Activated CD8-positive, alpha-beta T cell treated with anti-CD3 and anti-CD28 coated beads for 36 hours (primary cell): ENCODE results near the gene DNMBP. TPM values are rescaled to one million over a fixed set of nuclear protein-coding genes. Genes with fewer than 3 reads are reported as not detected.
"Not testable (repeated sequence)": the region's sequence is repeated elsewhere in the genome, so short reads cannot be mapped to it uniquely, and the experiment has no call there.

Experiments
- ATAC-seq: fragments of 200-7000 bp; cut with Tn5 transposase; one replicate; pipeline ENCODE4 v1.10.0; 2021; ENCODE audit warnings: mild to moderate bottlenecking, moderate library complexity
- CTCF ChIA-PET: fragments of 350-600 bp; sonication (Branson Sonifier 250); formaldehyde crosslinking; loops from one replicate; lab custom pipeline; 2021; ENCODE audit warnings: antibody characterized with exemption; lab: Charles Lee
- POLR2A ChIA-PET: fragments of 350-600 bp; sonication (Branson Sonifier 250); formaldehyde crosslinking; loops from one replicate; lab custom pipeline; 2021; ENCODE audit warnings: antibody characterized with exemption; lab: Charles Lee
- DNase-seq: peaks from one replicate; pipeline ENCODE4 v3.0.0-alpha.2; 2020
- H3K27ac Mint-ChIP-seq: one replicate; pipeline ENCODE4 v1.8.0; 2021; ENCODE audit warnings: mild to moderate bottlenecking, mixed read lengths
- H3K27me3 Mint-ChIP-seq: one replicate; pipeline ENCODE4 v1.8.0; 2021; ENCODE audit warnings: mixed read lengths
- H3K36me3 Mint-ChIP-seq: one replicate; pipeline ENCODE4 v1.8.0; 2021; ENCODE audit warnings: low read depth, mixed read lengths
- H3K4me1 Mint-ChIP-seq: one replicate; pipeline ENCODE4 v1.8.0; 2021; ENCODE audit warnings: low read depth, mixed read lengths
- H3K4me3 Mint-ChIP-seq: one replicate; pipeline ENCODE4 v1.8.0; 2021; ENCODE audit warnings: mild to moderate bottlenecking, moderate library complexity, mixed read lengths
- H3K9me3 Mint-ChIP-seq: one replicate; pipeline ENCODE4 v1.8.0; 2021; ENCODE audit warnings: mixed read lengths
- CTCF ChIP-seq: fragments of 200-600 bp; IDR thresholded peaks from one replicate; pipeline ENCODE4 v1.8.0; 2022; ENCODE audit warnings: antibody characterized with exemption, mild to moderate bottlenecking
- intact Hi-C: fragments of 100-400 bp; cut with micrococcal nuclease; formaldehyde crosslinking; loops from one replicate; pipeline ENCODE4 v1.10.0; 2022
- total RNA-seq, 2 experiments: library from RNA; stranded (reverse); gene quantifications; one replicate each; pipeline ENCODE4 v1.2.3, GENCODE V29; 2021

Gene DNMBP
- total RNA-seq, 2 experiments from 2014 or later, result 2.6 to 2.9 TPM

GRCh38 chr10:99843310-99843709, 166.4 kb downstream of the DNMBP start:
- TF ChIP-seq CTCF, result no peak
- intact Hi-C loops, result loop anchor here (10.0 kb wide), 1 partner anchor 171 kb away; no protein-coding TSS in a partner anchor
- Mint-ChIP-seq H3K9me3 (no peaks in the 10 kb centered on the region), H3K27ac (no peak overlapping the region), H3K36me3 (no peaks in the 10 kb centered on the region), H3K27me3 (no peaks in the 10 kb centered on the region), H3K4me1 (peaks cover 5% of the 10 kb centered on the region), H3K4me3 (no peak overlapping the region)
- DNase-seq (no peak), ATAC-seq (no peak)
- ChIA-PET CTCF (interaction anchor here (4.1 to 11.7 kb wide), 2 partner anchors 166 to 202 kb away, joined by 70 to 196 read pairs; partner anchors contain the start of gene DNMBP), POLR2A (no interaction called here)

- no peaks in the 10 kb centered on the region for H3K9me3 Mint-ChIP-seq
- DNase-seq, result no peak
- ChIA-PET POLR2A (no interaction called here), CTCF (interaction anchor here (1.1 kb wide), 1 partner anchor 204 kb away, joined by 3 read pairs; no protein-coding TSS in a partner anchor)
- intact Hi-C loops, result loop anchor here (10.0 kb wide), 1 partner anchor 173 kb away; no protein-coding TSS in a partner anchor
- H3K4me1 Mint-ChIP-seq, result peaks cover 5% of the 10 kb centered on the region
- ATAC-seq, result no peak
- no peak for TF ChIP-seq CTCF
- H3K36me3 Mint-ChIP-seq, result no peaks in the 10 kb centered on the region
- no peak overlapping the region for H3K4me3 Mint-ChIP-seq
- no peaks in the 10 kb centered on the region for H3K27me3 Mint-ChIP-seq
- H3K27ac Mint-ChIP-seq, result no peak overlapping the region
Measured at GRCh38 chr10:99841746-99842145, 168.0 kb downstream of the DNMBP start.

DNA sequence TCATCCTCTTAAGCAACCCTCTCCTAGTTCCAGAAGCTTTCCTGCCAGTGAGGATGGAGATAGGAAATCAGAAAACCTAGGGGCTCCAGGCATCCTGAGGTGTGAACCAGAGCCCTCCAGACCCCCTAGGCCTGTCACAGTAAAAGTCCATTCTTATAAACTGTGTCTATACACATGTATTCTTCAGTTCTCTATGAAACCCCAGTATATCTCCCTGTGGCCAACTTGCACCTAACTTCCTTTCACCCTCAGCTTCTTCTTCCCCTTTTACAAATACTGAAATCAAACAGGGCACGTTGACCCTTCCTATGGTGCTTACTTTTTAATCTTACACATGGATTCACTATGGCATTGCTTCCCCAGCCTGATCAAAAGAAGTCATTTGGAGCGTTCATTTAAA, 168.9 kb downstream of the DNMBP start:
- H3K36me3 Mint-ChIP-seq, DNase-seq, H3K4me1 Mint-ChIP-seq, H3K27me3 Mint-ChIP-seq, CTCF ChIA-PET, H3K9me3 Mint-ChIP-seq, ATAC-seq, POLR2A ChIA-PET, H3K27ac Mint-ChIP-seq, H3K4me3 Mint-ChIP-seq: not testable (repeated sequence)
- intact Hi-C loops, result loop anchor here (10.0 kb wide), 1 partner anchor 174 kb away; no protein-coding TSS in a partner anchor

DNA sequence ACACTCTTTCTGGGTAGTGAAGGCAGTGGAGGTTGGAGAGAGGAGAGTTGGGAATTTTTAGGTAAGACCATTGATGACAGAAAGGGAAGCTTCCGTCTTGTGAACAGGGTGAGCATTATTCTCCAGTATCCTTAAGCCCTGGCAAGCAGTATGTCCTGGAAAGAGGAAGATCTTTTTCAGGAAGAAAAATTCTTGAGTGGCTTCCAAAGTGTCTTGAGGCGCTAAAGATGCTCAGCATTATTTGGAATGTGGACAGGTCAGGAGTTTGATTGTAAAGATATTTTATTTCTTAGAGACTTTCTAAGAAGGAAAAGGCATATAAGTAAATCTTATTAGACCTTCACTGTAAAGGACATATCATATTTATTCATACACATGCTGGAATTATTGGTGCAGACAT, 173.0 kb downstream of the DNMBP start:
- no peak for TF ChIP-seq CTCF
- Mint-ChIP-seq H3K4me3 (no peak overlapping the region), H3K36me3 (no peaks in the 10 kb centered on the region), H3K27me3 (no peaks in the 10 kb centered on the region), H3K9me3 (no peaks in the 10 kb centered on the region), H3K27ac (no peak overlapping the region), H3K4me1 (no peaks in the 10 kb centered on the region)
- POLR2A ChIA-PET, result no interaction called here
- intact Hi-C loops, result no loop called here
- ATAC-seq (no peak), DNase-seq (no peak)
- CTCF ChIA-PET, result interaction anchor here (0.9 to 4.0 kb wide), 2 partner anchors 9 to 209 kb away, joined by 3 to 23 read pairs; no protein-coding TSS in a partner anchor

GRCh38 chr10:99835947-99836346, 173.8 kb downstream of the DNMBP start:
- ATAC-seq, result no peak
- H3K9me3 Mint-ChIP-seq, result no peaks in the 10 kb centered on the region
- no peak for TF ChIP-seq CTCF
- no peaks in the 10 kb centered on the region for H3K36me3 Mint-ChIP-seq
- H3K27me3 Mint-ChIP-seq, result no peaks in the 10 kb centered on the region
- CTCF ChIA-PET, result interaction anchor here (4.0 kb wide), 1 partner anchor 10 kb away, joined by 23 read pairs; no protein-coding TSS in a partner anchor
- POLR2A ChIA-PET, result no interaction called here
- intact Hi-C loops, result no loop called here
- H3K4me3 Mint-ChIP-seq, result no peak overlapping the region
- no peak overlapping the region for H3K27ac Mint-ChIP-seq
- DNase-seq, result no peak
- H3K4me1 Mint-ChIP-seq, result no peaks in the 10 kb centered on the region
